Stimulated activated CD4-positive, alpha-beta T cell treated with anti-CD3 and anti-CD28 coated beads, Interleukin-4, amount 100 ng/mL, for 4 hours (primary cell): Measurements from ENCODE around the gene HMSD.
A peak's percentile ranks its signal among the peaks of the same experiment; 100 is the strongest.
"Not testable (repeated sequence)": the region's sequence is repeated elsewhere in the genome, so short reads cannot be mapped to it uniquely, and the experiment has no call there.

Experiments
- DNase-seq, 2 experiments: peaks; one replicate each; pipeline ENCODE4 v3.0.0-alpha.2; 2020

Gene HMSD, protein sequence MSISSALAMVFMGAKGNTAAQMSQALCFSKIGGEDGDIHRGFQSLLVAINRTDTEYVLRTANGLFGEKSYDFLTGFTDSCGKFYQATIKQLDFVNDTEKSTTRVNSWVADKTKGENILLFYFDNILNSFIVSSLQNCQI

DNA sequence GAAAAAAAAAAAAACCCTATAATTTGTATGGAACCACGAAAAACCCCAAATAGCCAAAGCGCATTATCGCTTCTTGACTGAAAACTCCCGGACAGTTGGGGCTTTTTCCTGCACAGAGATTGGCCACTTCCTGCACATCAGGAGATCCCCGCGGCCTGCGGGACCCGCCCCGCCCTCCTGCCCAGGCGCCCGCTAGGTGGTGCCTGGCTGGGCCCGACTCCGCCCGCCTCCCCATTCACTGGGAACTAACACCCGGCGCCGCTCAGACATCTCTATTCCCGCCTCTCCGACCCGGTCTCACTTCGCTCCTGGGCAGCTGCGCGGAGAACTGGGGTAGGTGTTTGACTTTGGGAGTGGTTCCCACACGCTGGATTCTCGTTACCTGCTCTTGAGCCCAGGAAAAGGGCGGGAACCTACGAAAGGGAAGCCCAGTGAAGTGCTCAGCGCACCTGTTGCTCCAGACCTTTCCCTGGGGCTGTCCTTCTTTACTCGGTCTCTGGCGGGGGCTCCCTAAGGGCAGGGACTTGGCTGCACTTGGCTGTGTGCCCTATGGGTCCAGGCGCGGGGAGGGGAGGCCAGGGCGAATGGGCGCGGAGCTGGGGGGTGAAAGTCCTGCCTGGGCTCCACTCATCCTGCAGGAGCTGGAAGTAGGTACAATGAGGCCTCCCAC is at the start of gene HMSD:
Gene HMSD (plus strand): TSS at position 234 of the 670 bp plus-strand sequence. CDS start 4,155 bp downstream, outside the sequence.
- peak; percentile 28 to 50 for DNase-seq

DNA sequence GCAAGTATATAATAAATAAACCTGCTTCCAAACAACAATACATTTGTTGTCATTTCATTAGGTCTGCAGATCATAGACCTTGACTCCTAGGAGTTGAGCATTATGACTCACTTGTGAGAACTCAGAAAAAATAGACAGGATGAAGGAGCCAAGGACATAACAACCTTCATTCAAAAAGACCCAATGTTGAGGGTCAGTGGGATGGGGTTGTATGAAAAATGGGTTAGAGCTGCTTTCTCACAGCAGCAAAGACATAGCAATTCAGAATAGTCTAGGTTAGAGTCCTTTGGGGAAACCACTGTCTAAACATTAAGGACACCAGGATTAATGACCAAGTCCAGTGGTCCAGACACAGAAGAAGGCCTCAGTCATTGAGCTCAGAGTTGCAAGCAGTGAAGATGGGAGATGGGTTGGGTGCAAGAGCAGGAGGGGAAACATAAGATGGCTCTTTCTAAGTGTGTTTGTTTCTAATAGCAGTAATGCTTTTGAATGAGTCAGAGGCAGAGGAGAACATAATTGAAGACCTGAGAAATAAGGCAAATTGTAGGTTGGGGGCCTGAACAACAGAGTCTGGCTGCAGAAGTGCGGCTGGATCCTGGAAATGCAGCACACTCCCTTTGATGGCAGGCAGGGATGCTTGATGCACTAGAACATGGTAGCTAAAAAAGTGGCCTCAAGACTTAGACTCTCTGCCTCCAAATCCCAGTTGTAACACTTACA is 45.1 kb upstream of the HMSD start:
- no peak for DNase-seq

DNA sequence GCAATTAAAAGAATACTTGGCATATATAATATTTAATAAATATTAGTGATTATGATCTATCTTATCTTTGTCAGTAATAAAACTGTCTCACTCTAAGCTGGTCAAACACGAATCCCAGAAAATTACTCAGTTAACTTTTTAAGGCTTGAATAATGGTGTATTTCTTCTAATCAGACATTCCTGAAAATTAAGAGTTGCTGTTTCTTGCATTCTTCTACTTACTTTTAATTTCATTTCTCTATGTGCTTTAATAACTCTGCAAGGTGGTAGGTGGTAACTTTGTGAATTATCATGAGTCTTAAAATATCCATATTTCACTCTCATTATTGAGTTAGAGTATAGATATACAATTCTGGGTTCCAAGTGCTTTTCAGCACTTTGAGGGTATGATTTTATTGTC is 44.4 kb upstream of the HMSD start:
- no peak for DNase-seq

DNA sequence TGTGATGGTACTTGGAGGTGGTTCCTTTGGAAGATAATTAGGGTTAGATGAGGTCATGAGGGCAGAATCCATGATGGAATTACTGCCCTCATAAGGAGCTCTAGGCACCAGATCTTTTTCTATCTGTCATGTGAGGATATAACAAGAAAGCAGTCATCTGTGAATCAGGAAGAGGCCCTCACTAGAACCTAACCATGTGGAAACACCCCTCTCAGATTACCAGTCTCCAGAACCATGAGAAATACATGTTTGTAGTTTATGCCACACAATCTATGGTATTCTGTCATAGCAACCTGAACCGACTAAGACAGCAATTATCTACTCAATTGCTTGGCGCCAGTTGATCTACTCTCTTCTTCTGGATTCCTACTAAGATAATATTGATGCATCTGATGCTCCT is 43.7 kb upstream of the HMSD start:
- DNase-seq: no peak

DNA sequence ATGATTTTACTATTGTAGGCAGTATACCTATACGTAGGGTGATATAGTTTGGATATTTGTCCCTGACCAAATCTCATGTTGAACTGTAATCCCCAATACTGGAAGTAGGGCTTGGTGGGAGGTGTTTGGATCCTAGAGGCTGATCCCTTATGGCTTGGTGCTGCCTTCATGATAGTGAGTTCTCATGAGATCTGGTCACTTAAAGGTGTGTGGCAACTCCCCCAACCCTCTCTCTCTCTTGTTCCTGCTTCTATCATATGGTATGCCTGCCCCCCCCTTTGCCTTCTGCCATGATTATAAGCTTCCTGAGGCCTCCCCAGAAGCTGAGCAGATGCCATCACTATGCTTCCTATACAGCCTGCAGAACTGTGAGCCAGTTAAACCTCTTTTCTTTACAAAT is 43.0 kb upstream of the HMSD start:
- DNase-seq: no peak

DNA sequence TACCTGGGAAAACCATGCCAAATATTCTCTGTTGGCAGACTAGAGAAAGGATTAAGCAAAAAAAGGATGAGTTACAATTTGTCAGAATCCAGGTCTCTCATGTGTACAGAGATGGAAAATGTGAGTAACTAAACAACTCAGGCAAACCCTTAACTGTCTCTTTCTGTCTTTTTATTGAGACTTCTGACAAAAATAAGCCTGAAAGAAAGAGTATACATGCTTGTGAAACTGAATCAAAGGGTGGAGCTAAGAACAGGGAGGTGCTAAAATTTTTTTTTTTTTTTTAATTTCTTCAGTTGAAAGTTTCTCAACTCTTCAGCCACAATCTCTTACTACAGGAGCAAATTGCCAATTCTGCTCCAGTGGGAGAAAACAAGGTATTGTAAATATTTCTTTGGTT is 41.4 kb upstream of the HMSD start, which contains the start of gene SERPINB10:
Gene SERPINB10 (plus strand): TSS at position 295 of the 400 bp plus-strand sequence. CDS start 7,553 bp downstream, outside the sequence.
- DNase-seq: no peak

DNA sequence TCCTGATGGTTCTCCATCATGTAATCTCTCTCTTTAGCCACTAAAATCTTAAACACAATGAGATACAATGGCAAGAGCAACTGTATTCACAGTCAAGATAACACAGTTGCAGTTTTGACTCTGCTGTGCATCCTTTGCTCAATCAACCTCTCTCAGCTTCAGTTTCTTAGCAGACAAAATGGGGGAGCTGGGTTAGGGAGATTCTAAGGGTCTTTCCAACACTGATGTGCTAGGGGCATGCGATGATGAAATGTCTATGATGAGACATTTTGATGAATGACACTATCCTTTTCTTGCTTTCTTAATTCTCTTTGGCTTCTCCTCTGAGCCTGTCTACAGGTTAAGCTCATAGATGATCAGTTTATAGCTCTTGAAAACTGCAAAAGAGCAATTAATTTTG is 40.2 kb upstream of the HMSD start:
- DNase-seq: no peak

DNA sequence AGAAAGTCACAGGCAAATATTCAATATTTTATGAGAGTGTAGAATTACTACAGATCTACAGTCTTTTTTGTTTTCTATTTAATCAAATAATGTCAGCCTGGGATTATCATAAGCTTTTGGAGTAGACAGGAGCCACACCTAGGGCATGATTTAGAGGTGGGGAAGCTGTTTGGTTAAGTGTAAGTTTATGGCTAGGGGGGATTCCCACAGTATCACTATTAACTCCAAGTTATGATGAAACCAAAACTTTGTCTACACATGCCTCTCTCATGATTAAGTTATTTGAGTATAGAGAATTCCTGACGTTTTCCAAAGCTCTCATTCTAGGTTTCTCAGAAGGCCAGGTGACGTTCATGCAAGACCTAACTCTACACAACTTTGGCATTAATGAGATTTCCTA is 39.2 kb upstream of the HMSD start:
- no peak for DNase-seq

DNA sequence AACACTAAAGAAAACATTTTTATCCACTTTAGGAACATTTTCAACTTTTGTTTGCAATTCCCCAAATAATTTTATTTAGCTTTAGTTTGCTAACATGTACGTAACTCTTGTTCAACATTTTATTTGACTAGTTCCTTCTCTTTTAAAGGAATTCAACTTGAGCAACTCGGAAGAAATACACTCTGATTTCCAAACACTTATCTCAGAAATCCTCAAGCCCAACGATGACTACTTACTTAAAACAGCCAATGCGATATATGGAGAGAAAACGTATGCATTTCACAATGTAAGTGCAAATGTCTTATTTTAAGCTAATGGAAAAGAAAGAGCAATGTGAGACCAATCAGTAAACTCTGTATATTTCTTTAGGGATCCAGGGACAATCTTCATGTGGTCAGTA is 31.3 kb upstream of the HMSD start:
- no peak for DNase-seq

DNA sequence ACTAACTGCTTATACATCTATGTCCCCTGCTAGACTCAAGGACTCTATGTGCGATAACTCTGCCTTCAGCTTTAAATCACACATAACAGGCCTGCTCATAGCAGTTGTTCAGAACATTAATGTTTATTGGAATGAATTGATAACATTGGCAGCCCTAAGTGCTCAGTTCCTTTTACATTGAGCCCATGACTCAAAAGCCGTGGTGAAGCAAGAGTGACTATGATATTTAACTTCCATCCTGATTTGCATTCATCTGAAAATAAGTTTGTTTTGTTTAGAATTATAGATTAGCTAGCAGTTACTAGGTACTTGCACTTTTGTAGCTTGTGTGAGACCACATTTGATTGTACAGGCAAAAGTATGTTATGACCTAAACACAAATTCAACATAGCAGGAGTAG is 27.1 kb upstream of the HMSD start:
- DNase-seq: no peak

DNA sequence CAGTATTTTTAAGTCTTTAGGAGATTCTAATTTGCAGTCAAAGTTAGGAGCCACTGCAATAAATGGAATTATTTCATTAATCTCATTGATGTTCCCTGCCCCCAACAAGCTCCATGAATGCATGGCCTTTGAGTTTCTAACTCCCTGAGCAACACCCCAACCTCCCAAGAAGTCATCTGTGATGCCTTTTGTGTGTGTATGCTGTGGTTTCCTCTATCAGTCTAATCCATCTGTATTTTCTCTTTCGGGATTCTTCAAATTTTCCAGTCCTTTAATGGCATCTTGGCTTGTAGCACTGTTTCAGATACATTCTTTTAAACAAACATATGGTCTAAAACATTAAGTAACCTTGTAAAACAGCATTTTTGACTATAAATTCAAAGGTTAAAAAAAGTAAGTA is 24.6 kb upstream of the HMSD start:
- DNase-seq: no peak

DNA sequence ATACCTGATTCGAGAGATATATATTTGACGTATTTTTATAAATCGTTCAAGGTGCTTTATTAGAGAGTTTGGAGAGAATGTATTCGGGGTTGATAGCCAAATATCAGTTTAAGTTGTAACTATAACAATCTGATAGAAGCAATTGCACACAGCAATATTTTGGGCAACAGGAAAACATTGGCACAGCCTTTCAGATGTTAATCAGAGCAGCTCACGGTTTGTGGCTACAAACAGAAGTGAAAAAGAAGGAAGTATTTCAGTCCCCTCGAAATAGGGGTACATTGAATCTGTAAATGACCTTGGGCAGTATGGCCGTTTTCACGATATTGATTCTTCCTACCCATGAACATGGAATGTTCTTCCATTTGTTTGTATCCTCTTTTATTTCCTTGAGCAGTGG is 20.8 kb upstream of the HMSD start:
- DNase-seq: no peak

DNA sequence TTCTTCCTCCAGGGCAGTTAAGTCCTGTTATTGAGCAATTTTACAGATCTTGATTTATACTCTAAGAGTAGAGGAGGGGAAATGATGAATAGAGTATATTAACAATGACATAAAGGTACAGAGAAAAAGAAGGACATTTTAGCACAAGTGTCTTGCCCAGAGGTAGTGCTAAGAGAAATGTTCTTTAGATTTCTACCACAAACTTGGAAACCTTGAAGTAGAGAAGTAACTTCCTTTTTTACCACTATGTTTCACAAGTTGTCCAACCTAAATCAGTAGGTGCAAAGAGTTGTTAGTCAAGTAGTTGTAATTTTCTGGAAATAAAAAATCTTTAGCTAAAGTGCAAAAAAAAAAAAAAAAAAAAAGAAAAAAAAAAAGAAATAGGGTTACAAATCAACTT is 19.7 kb upstream of the HMSD start:
- DNase-seq: not testable (repeated sequence)

DNA sequence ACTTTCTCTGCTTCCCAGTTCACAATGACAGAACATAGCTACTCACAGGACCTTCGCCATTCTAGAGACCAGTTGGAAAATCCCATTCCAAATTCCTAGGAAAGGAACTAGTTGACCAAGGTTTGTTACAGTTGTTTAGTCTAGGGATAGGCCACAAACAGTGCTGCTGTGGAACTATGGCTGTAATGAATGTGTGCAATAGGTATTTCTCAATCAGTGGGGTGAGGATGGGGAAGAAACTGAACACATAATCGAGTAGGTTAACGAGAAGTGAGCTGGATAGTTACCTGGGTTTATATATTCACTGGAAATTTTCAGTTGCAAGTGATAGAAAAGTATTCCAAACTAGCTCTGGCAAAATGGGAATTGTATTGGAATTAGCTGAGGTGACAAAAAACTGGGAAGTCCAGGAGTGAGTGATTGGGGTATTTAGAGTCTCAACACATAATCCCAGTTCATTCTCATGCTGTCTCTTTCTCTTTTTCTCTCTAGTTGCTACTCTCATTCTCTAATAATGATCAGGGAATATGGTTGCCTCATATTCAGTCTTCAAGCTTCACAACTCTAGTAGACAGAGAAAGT is 18.2 kb upstream of the HMSD start:
- DNase-seq: no peak

DNA sequence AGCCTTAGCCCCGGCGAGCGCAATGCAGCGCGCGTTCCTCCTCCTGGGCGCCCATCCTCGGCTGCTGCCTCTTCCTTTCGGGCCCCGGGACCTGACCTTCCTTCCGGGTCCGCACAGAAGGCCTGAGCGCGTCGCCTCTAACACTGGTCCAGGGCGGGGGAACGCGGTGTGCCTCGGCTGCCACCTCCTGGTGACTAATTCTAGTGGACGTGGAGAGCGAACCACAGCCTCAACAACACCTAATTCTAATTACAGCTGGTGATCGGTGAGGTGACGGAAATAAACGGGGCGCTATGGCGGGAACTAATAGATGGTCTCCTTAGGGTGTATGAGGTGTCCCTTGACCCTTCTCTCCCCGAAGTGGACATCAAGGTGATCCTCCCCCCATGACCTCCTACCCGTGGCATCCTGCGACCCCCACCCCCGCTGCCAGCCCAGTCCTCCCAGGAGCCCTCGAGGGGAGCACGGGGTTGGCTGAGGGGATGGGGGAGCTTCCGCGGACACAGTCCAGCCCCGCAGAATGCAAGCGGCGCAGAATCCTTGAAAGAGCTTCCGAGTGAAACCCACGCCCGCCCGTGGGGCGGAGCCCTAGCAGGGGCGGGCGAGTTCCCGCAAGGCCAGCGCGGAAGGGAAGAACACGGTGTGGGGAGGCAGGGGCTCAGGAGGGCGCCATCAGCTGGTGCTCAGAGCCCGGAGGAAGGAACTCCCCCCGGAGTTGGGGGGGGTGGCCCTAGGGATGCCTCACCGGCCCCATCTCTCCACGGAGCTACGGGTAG is 12.8 kb upstream of the HMSD start:
- peak; percentile 31 to 53 for DNase-seq

DNA sequence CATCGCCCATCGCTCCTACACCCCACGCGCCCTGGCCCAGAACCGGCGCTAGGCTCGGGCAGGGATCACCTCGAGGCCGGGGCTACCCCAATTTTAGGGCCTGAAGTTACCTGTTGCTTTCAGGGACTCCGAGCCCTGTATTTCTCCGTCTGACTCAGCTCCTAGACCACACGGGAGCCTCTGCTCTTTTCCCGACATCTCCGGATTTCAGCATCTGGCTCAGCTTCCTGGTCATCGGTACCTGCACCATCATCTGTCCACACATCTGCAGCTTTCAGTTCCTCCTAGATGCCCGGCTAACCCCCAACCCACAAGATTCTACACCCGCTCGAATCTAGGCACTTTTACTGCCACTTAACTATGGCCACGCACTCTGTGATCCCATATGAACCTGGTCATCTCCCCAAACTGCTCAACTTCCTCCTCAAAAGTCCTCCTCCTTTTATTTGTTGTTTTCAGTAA is 12.1 kb upstream of the HMSD start:
- DNase-seq: no peak

DNA sequence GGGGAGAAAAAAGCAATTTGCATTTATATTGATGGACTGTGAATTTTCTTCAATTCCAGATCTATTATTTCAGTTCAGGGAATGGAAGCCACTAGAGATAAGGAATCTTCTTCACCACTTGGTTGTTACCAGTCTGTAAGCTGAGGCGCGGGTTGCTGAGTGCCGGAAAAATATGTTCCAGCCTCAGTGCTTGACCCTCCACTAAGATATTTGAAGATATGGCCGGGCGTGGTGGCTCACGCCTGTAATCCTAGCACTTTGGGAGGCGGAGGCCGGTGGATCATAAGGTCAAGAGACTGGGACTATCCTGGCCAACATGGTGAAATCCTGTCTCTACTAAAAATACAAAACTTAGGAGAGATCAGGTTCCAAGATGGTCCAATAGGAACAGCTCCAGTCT is 9.1 kb upstream of the HMSD start:
- DNase-seq: no peak

DNA sequence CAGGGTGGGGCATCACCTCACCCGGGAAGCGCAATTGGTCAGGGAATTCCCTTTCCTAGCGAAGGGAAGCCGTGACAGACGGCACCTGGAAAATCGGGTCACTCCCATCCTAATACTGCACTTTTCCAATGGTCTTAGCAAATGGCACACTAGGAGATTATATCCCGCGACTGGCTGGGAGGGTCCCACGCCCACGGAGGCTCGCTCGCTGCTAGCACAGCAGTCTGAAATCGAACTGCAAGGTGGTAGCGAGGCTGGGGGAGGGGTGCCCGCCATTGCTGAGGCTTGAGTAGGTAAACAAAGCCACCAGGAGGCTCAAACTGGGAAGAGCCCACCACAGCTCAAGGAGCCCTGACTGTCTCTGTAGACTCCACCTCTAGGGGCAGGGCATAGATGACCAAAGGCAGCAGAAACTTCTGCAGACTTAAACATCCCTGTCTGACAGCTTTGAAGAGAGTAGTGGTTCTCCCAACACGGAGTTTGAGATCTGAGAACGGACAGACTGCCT is 8.5 kb upstream of the HMSD start:
- not testable (repeated sequence) for DNase-seq

DNA sequence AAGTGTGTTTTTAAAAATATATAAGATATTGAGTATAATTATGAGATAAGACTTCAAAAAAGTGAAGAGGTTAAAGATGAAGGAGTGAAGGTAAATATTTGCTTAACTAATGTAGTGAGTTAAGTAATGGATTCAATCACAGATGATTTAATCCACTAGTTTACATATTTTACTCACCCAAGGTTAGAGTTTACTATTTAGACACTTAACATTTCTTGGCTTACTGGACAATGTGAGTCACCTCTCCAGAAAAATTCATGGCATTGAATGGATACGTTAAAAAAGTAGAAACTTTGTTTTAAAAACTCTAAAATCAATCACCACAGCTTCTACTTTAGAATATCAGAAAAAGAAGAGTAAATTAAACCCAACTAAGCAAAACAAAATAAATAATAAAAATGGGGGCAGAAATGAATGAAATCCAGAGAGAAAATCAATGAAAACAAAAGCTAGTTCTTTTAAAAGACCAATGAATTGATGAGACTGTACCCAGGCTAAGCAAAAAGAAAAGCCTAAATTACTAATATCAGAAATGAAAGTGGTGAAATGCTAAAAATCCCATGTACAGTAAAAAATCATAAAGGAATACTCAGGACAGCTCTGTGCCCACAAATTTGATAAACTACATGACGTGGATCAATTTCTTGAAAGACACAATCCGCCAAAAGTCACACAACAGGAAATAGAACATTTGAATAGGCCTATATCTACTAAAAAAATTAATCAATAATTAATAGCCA is 1.9 kb upstream of the HMSD start:
- no peak for DNase-seq

DNA sequence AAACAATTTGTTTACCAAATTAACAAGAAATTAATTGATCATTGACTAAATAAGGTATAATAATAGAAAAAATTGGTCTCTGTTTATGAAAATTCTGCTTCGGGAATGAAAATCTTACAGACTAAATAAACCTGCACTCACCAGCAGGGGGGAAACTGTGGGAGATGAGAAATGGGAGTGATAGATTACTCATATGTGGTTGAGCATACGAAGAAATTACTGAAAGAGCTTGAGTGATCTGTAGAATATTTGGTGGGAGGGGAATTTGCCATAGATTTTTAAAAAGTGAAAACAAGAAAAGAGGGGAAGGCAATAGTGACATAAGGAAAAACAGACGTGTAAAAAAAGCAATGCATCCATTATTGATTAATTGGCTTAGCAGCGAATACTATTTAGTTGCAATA is 2.2 kb downstream of the HMSD start:
- no peak for DNase-seq

DNA sequence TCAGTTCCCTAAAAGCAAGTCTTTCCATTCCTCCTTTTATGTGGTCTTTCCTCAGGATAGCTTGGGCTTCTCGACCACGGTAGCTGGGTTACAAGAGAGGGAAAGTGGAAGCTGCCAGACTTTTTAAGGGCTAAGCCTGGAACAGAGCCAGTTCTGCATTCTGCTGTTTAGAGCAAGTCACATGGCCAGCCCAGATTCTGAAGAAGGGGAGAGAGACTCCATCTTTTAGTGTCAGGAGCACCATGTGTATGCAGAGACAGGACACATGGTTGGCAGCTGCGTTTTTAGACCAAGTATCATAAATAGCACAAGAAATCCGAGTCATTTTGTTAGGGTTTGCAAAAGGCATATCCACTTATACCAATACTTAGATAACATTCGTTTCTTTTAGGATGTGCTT is 4.7 kb downstream of the HMSD start:
- no peak for DNase-seq

DNA sequence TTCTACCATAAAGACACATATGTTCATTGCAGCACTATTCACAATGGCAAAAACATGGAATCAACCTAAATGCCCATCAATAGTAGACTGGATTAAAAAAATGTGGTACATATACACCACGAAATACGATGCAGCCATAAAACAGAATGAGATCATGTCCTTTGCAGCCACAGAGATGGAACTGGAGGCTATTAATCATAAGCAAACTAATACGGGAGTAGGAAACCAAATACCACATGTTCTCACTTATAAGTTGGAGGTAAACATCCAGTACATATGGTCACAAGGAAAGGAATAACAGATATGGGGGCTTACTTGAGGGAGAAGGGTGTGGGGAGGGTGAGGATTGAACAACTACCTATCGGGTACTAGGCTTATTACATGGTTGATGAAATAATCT is 7.7 kb downstream of the HMSD start:
- no peak for DNase-seq
